ENCODE measurements around the gene GALNT12.

The GALNT12 gene

DNA sequence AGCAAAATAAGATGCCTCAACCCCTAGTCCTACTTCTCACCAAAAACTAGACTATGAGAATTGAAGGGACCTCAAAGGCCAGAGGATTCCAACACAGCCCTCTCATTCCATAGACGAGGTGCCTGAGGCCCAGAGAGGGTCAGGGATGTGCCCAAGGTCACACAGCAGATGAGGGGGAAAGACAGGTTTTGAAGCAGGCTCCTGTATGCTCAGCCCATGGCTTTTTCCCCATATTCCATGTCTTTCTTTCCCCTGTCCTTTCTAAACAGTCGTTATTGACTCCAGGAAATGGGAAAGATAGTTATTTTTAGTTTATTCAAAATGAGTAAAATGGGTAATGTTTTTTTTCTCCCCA, 75.1 kb downstream of the GALNT12 start:
- no peak for DNase-seq

DNA sequence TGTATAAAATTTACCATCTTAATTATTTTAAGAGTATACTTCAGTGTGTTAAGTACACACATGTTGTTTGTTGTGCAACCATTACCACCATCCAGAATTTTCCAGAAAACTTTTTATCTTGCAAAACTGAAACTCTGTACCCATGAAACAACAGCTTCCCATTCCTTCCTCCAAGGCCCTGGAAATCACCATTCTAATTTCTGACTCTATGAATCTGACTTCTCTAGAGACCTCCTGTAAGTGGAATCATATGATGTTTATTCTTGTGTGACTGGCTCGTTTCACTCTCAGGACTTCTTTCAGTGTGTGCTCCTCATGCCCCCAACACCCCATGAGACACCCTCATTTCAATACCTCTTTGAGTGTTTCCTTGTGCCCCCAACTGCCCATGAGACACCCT, 75.8 kb downstream of the GALNT12 start:
- DNase-seq: no peak

DNA sequence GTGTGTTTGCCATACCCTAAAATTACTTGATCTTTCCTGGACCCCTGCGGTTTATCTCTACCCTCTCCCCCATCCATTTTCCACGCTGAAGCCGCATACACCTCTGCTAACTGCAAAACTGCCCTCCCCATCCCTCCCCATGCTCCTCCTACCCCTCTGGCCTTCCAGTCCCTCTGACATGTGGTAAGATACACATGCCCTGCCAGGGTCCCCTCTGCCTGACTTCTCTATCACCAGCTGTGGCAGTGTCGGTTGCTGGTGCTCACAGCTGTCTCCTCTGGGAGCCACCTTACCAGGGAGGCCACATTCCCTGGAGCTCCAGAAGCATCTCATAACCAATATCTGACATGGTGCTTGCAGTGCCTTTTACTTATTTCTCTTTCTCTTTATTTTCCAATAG, 77.4 kb downstream of the GALNT12 start:
- no peak for DNase-seq

DNA sequence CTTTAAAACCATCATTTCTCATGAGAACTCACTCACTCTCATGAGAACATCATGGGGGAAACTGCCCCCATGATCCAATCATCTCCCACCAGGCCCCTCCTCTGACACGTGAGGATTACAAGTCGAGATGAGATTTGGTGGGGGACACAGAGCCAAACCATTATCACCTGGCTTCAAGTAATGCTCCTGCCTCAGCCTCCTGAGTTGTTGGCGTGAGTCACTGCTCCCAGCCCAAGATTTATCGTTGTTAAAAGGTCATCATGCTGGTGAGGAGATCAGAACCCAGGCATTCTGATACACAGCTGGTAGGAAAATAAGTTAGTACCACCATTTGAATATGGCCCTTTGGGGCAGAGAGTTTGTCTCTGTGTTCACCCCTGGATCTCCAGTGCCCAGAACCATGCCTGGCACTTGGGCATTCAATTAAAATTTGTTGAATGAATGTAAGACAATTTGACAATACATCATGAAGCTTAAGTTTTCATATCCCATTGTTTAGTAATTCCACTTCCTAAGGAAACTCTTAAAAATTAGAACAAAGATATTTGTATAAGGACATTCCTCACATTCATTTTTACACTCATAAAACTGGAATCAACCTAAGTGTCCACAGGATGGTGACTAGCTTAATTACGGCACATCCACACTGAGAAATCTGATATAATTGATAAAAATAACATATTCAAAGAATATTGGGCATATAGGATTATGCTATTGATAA, 78.3 kb downstream of the GALNT12 start:
- DNase-seq: no peak

DNA sequence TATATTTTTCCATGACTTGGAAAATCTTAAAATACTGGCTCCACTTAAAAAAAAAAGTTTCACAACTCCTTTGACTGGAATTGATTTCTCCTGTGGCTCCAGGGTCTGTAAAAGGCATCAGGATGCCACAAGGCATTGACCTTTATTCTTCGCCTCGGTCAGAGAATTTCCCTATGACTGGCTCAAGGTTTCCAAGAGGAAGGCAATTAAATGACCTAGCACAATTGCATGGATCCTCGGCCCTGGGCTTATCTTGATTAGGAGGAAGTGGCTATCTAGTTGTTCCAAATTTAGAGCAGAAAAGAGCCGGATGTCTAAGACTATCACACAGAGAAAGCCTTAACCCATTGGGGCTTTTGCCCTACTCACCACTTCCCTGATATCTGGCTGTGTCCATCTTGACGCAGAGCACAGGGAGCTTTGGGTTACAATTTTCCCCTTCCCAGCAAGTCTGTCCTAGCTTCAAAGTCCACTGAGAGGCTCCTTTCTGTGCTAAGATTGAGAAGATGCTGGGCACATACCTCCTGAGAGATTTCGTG, 79.3 kb downstream of the GALNT12 start:
- no peak for DNase-seq

DNA sequence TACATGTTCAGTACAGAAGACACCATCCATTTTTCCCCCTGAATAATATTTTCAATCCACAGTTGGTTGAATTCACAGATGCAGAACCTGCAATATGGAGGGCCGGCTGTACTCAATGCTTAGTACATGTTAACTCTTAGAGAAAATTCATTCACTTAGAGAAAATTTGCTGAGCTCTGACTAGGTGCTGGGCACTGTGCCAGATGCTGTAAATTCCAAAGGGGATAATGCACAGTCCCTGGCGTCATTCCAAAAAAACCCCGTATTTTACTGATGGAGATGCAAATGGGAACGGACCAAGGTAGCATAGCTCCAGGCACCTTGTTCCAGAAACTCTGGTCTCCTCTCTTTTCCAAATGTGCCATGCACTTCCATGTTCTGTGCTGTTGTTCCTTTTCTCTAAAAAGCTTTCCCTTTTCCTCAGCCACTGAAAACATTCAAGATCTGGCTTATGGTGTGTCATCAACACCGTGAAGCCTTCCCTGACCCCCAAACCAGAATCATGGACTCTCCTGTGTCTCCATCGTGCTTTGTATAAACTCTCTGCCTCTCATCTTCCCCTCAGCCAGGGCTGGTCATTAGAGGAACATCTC, 80.5 kb downstream of the GALNT12 start:
- DNase-seq: peak; percentile 3

DNA sequence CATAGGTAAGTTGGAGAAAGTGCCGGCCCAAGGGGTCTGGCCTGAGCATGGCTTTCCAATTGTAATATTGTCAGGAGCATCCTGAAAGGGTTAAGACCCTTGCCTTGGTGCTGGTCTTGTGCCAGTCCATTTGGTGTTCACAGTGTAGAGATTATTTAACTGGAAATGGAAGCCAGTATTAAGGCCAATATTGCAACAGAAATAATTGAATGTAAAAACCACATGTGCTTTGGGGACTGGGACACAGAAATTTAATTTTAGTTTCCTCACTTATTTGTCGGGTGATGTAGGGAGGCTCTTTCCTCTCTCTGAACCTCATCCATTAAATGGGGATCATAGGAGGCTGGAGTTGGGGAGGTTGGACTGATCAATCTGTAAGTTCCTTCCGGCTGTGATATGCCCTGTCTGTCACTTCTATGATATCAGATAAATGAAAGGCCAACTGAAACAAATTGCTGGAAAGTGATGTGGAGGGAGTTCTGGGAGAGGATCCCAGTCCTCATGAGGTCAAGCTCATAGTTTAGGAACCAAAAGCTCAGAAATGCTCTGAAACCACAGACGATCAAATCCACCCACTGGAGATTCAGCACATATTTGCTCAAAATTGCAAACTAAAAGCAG, 81.4 kb downstream of the GALNT12 start:
- no peak for DNase-seq

DNA sequence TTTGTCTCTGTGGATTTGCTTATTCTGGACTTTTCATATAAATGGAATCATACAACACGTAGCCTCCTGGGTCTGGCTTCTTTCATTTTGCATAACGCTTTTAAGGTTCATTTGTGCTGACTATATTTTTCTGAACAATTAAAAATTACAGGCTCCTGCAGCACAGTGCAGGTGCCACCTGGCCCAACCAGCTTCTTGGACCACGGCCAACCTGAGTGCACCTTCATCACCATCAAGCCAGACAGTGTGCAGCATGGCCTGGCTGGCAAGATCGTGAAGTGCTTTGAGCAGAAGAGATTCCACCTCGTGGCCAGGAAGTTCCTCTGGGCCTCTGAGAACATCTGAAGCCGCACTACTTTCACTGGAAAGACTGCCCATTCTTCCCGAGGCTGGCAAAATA, 82.8 kb downstream of the GALNT12 start:
- peak; percentile 60 for DNase-seq

DNA sequence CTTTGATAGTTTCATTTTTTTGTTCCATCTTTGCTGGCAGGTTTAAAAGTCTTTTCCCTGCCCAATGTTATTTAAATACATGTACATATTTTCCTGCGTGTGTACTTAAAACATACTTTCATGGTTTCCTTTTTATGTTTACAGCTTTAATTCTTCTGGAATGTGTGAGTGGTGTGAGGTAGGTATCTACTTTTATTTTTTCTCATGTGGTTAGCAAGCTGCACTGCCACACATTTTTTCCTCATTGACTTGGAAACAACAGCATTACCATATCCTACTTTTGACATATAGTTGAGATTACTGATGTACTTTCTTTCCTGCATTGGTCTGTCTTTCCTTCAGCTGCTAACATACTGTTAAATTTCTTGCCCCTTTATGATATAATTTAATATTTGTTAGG, 84.8 kb downstream of the GALNT12 start:
- DNase-seq: no peak

DNA sequence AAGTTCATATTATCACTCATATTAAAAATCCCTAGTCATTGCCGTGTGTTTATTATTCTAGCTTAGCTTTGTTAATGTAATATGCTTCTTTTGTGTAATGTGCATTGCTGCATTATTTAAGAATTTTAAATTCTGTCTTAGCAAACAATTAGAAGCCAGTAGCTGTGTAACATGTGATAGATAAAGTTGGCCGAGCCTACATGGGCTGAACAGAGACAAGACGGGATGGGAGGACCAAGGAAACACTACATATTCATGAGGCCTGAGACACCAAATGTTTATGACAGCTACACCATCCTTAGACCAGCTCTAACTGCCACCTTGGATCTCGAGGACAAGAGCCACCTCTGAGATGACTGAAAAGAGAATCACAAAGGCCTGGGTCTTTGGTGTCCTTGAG, 85.2 kb downstream of the GALNT12 start:
- DNase-seq: no peak

DNA sequence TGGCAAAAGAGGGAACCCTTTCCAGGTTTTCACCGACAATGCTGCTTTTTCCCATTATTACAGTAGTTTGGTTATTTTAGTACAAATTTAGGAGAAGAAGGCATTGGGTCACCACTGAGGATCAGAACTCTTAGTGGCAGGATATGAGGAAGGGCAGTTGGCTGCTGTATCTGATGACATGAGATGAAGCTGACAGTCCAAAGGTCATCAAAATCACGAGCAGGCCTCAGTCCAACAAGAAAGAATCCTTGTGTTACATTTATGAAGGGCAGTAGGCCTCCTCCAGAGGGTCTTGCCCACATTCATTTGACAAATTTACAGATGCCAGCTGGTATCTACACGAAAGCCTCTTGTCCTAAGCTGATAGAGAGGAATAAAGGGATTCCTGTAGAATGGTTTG, 86.7 kb downstream of the GALNT12 start:
- no peak for DNase-seq

DNA sequence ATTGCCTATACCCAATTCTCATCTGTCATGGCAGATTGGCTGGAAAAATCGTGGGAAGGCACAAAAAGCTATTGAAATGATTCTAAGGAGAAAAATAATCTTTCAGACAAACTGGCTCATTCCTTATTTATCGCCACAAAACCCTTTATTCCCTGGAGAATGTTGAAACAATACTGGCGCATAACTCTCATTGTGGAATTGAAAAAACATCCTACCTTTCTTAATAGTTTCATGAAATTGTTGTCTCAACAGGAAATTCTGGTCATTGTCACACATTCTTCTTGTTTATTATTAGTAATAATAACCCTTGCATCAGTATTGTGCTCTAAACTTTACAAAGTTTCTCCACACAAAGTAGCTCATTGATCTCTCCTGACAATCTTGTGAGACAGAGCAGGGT, 87.3 kb downstream of the GALNT12 start:
- no peak for DNase-seq

DNA sequence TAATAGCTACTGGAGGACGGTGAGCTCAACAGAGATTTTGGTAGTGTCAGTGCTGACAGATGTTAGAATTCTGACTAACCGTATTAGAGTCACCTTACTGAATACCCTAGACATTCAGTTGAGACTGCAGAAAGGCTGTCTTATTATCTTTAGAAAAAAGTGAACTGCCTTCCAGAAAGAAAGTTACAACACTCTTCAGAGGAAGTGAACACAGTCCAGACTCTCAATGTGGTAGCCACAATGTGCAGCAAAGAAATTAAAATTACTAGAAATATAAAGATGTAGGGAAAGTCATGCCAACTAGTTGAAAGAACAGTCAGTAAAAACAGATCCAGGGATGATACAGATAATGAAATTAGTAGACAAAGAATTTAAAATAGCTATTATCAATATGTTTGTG, 89.2 kb downstream of the GALNT12 start:
- no peak for DNase-seq

DNA sequence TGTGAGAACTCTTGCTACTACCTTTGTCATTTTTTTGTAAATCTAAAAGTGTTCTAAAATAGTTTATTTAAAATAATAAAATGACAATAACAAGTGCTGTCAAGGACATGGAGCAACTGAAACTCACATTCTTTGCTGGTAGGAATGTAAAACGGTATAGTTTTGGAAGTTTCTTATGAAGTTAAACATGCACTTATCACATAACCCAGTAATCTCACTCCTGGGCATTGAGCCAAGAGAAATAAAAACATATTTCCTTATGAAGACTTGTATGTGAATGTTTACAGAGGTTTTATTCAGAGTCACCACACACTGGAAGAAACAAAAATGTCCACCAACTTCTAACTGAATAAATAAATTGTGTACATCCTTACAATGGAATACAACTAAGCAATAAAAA, 90.3 kb downstream of the GALNT12 start:
- DNase-seq: no peak

DNA sequence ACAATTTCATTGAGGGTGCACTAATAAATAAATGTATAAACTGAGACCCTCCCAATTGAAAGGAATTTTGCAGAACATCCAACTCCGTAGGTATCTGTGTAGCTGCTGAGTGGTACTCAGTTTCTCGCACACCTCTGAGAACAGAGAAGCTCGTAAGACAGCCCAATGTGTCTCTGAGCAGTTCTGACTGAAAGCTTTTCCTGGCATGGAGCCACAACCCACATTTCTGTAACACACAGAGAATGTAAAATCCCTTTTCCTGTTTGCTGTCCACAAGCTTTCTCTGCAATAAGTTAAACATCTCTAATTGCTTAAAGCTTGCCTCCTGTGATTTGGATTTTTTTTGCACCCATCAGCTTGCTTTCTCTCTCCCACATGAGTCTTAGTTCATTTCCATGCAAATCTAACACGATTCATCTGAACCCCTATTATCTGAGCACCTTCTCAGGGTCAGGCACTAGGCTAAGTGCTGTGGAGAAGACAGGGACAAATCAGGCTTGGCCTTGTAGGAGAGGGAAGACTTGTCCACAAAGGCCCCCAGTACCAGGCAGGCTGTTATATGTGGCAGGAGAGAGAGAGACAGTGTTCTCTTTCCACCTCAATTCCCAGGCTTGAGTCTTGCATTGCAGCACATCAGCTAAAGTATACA, 92.1 kb downstream of the GALNT12 start:
- no peak for DNase-seq
